ENCODE measurements around the gene NR3C1. TPM values are rescaled to one million over a fixed set of nuclear protein-coding genes. Genes with fewer than 3 reads are reported as not detected.

The NR3C1 gene
- total and polyA plus RNA-seq, 8 donors = 6.5 to 42.2 (median 27.1) TPM

- H3K4me1 ChIP-seq = peaks cover 0 to 22% (median 7%) of the 10 kb centered on the region in 3 donors
- TF ChIP-seq CTCF (IDR thresholded peaks at IDR 0.05) = no peak
- H3K27me3 ChIP-seq = no peaks in the 10 kb centered on the region
- H3K4me3 ChIP-seq = no peak overlapping the region
- peak in 1 of 4 donors; percentile 43 for ATAC-seq
- intact Hi-C loops (cut with DNase I) = no loop called here
- no peaks in the 10 kb centered on the region for H3K36me3 ChIP-seq
- FAIRE-seq = no peak
- WGBS, 2 donors = 83 to 87% methylated on average over 4 of the region's 4 CpGs
- H3K9me3 ChIP-seq = no peaks in the 10 kb centered on the region
- no peak overlapping the region for H3K27ac ChIP-seq
- no peak for DNase-seq
These were observed 61.5 kb downstream of the NR3C1 start for GRCh38 chr5:143341807-143342570.

- Histone ChIP-seq H3K9me3 (no peaks in the 10 kb centered on the region), H3K4me1 (peaks cover 0 to 22% (median 3%) of the 10 kb centered on the region in 3 donors), H3K27me3 (no peaks in the 10 kb centered on the region), H3K27ac (no peak overlapping the region), H3K36me3 (no peaks in the 10 kb centered on the region), H3K4me3 (no peak overlapping the region)
- intact Hi-C loops (cut with DNase I) = no loop called here
- 87% methylated on average over 3 of the region's 3 CpGs for WGBS, 2 donors
- no peak for DNase-seq
- ATAC-seq = no peak
- TF ChIP-seq CTCF (IDR thresholded peaks at IDR 0.05) = no peak
- FAIRE-seq = peak; percentile 80
These were observed 62.4 kb downstream of the NR3C1 start for GRCh38 chr5:143340891-143341685.

GRCh38 chr5:143338658-143339366, 64.7 kb downstream of the NR3C1 start:
- no peak for FAIRE-seq
- intact Hi-C loops (cut with DNase I) = no loop called here
- WGBS, 2 donors = 89 to 96% methylated on average over 2 of the region's 2 CpGs
- no peaks in the 10 kb centered on the region for H3K9me3 ChIP-seq
- H3K4me1 ChIP-seq = peaks cover 0 to 22% (median 3%) of the 10 kb centered on the region in 3 donors
- ATAC-seq = peak; percentile 47 to 61 (median 50)
- DNase-seq = no peak
- peaks cover 0 to under 1% (median 0%) of the 10 kb centered on the region in 3 donors for H3K36me3 ChIP-seq
- no peaks in the 10 kb centered on the region for H3K27me3 ChIP-seq
- H3K27ac ChIP-seq = peak overlapping the region in 1 of 4 donors; percentile 3
- no peak overlapping the region for H3K4me3 ChIP-seq
- no peak for TF ChIP-seq CTCF (IDR thresholded peaks at IDR 0.05)

GRCh38 chr5:143337946-143338345, 65.5 kb downstream of the NR3C1 start:
- no peak overlapping the region for H3K4me3 ChIP-seq
- no peaks in the 10 kb centered on the region for H3K27me3 ChIP-seq
- DNase-seq (no peak), ATAC-seq (no peak), FAIRE-seq (no peak)
- H3K36me3 ChIP-seq = peaks cover 0 to 5% (median 0%) of the 10 kb centered on the region in 3 donors
- WGBS, 2 donors = 62 to 66% methylated on average over 3 of the region's 3 CpGs
- intact Hi-C loops (cut with DNase I) = no loop called here
- H3K27ac ChIP-seq = no peak overlapping the region
- no peak for TF ChIP-seq CTCF (IDR thresholded peaks at IDR 0.05)
- H3K9me3 ChIP-seq = no peaks in the 10 kb centered on the region
- H3K4me1 ChIP-seq = peaks cover 0 to 22% (median 3%) of the 10 kb centered on the region in 3 donors
